Measurements from ENCODE around the gene DZIP1L.

Gene DZIP1L

GRCh38 chr3:138082992-138083386 lies 32.4 kb downstream of the DZIP1L start:
- H3K36me3 ChIP-seq (ENCODE audit: low read length), result no peaks in the 10 kb centered on the region
- no peak overlapping the region for H3K27ac ChIP-seq (ENCODE audit: low read depth, low read length)
- no peak overlapping the region for H2AFZ ChIP-seq (ENCODE audit: low read depth, low read length, severe bottlenecking)
- no peaks in the 10 kb centered on the region for H4K20me1 ChIP-seq (ENCODE audit: low read depth, low read length)
- H3K4me2 ChIP-seq (ENCODE audit: low read depth, low read length, poor library complexity, severe bottlenecking), result no peak overlapping the region
- H3F3A ChIP-seq (ENCODE audit: insufficient read depth), result no peaks in the 10 kb centered on the region
- no peak overlapping the region for H3K4me3 ChIP-seq (ENCODE audit: insufficient read depth, low read length, poor library complexity, severe bottlenecking)
- no peak for TF ChIP-seq CTCF (IDR thresholded peaks at IDR 0.05; ENCODE audit: insufficient read depth, low read length, poor library complexity, severe bottlenecking)
- TF ChIP-seq EZH2phosphoT487 (conservative IDR thresholded peaks at IDR 0.05; ENCODE audit: low read length), result no peak
- H3K27me3 ChIP-seq (ENCODE audit: low read length), result no peaks in the 10 kb centered on the region
- no peak overlapping the region for H3K9ac ChIP-seq (ENCODE audit: low read length)
- H3K79me2 ChIP-seq (ENCODE audit: insufficient read depth, low read length), result no peaks in the 10 kb centered on the region
- H3K9me2 ChIP-seq (replicated peaks; ENCODE audit: insufficient read depth, low read length), result no peaks in the 10 kb centered on the region
- no peaks in the 10 kb centered on the region for H3K9me3 ChIP-seq (ENCODE audit: insufficient read depth, low read length)

GRCh38 chr3:138082085-138082991 lies 33.1 kb downstream of the DZIP1L start:
- Histone ChIP-seq H3K79me2 (ENCODE audit: insufficient read depth, low read length) (no peaks in the 10 kb centered on the region), H3K27ac (ENCODE audit: low read depth, low read length) (no peak overlapping the region), H3K9me3 (ENCODE audit: insufficient read depth, low read length) (no peaks in the 10 kb centered on the region), H3F3A (ENCODE audit: insufficient read depth) (no peaks in the 10 kb centered on the region), H3K4me2 (ENCODE audit: low read depth, low read length, poor library complexity, severe bottlenecking) (no peak overlapping the region), H3K36me3 (ENCODE audit: low read length) (no peaks in the 10 kb centered on the region), H3K9me2 (replicated peaks; ENCODE audit: insufficient read depth, low read length) (no peaks in the 10 kb centered on the region), H4K20me1 (ENCODE audit: low read depth, low read length) (no peaks in the 10 kb centered on the region), H3K4me3 (ENCODE audit: insufficient read depth, low read length, poor library complexity, severe bottlenecking) (no peak overlapping the region), H3K27me3 (ENCODE audit: low read length) (no peaks in the 10 kb centered on the region), H3K9ac (ENCODE audit: low read length) (no peak overlapping the region), H2AFZ (ENCODE audit: low read depth, low read length, severe bottlenecking) (no peak overlapping the region)
- no peak for TF ChIP-seq CTCF (IDR thresholded peaks at IDR 0.05; ENCODE audit: insufficient read depth, low read length, poor library complexity, severe bottlenecking)
- TF ChIP-seq EZH2phosphoT487 (conservative IDR thresholded peaks at IDR 0.05; ENCODE audit: low read length), result no peak

GRCh38 chr3:138081371-138082084 lies 33.9 kb downstream of the DZIP1L start:
- Histone ChIP-seq H3K4me2 (ENCODE audit: low read depth, low read length, poor library complexity, severe bottlenecking) (no peak overlapping the region), H3K27ac (ENCODE audit: low read depth, low read length) (no peak overlapping the region), H2AFZ (ENCODE audit: low read depth, low read length, severe bottlenecking) (no peak overlapping the region), H4K20me1 (ENCODE audit: low read depth, low read length) (no peaks in the 10 kb centered on the region), H3K27me3 (ENCODE audit: low read length) (no peaks in the 10 kb centered on the region), H3K79me2 (ENCODE audit: insufficient read depth, low read length) (no peaks in the 10 kb centered on the region), H3K4me3 (ENCODE audit: insufficient read depth, low read length, poor library complexity, severe bottlenecking) (no peak overlapping the region), H3K9me2 (replicated peaks; ENCODE audit: insufficient read depth, low read length) (no peaks in the 10 kb centered on the region), H3K9me3 (ENCODE audit: insufficient read depth, low read length) (no peaks in the 10 kb centered on the region), H3F3A (ENCODE audit: insufficient read depth) (no peaks in the 10 kb centered on the region), H3K36me3 (ENCODE audit: low read length) (no peaks in the 10 kb centered on the region), H3K9ac (ENCODE audit: low read length) (no peak overlapping the region)
- TF ChIP-seq EZH2phosphoT487 (conservative IDR thresholded peaks at IDR 0.05; ENCODE audit: low read length) (no peak), CTCF (IDR thresholded peaks at IDR 0.05; ENCODE audit: insufficient read depth, low read length, poor library complexity, severe bottlenecking) (no peak)

Data from SU-DHL-6 (cell line).